CD14-positive monocyte (primary cell): ENCODE measurements around the gene GGTA1. TPM values are rescaled to one million over a fixed set of nuclear protein-coding genes. Genes with fewer than 3 reads are reported as not detected.
A peak's percentile ranks its signal among the peaks of the same experiment; 100 is the strongest.

Experiments used
- DNase-seq, 3 donors: peaks; one replicate each; pipeline ENCODE4 v3.0.0-alpha.2; 2011 to 2022
- H2AFZ ChIP-seq: 2 replicates; pipeline ENCODE4 v1.6.0; 2012; ENCODE audit warnings: mild to moderate bottlenecking, low read depth, low read length, inconsistent platforms; ENCODE audit not compliant: insufficient read depth, poor library complexity, severe bottlenecking
- H3K27ac ChIP-seq, 2 donors: 1 replicate in 1 of 2; 2 replicates in 1 of 2; pipeline ENCODE4 v1.5.1; 2012 to 2013; ENCODE audit warnings: low read length in 2 of 2, control low read depth in 1 of 2, inconsistent platforms in 1 of 2, low read depth in 1 of 2, mild to moderate bottlenecking in 1 of 2
- H3K27me3 ChIP-seq, 2 donors: one replicate each; pipeline versions ENCODE4 v1.6.0 to v1.6.1; 2011 to 2013; ENCODE audit warnings: low read length in 2 of 2; ENCODE audit not compliant: control insufficient read depth in 2 of 2, insufficient read depth in 2 of 2
- H3K36me3 ChIP-seq, 2 donors: replicated peaks in 1 of 2; 1 replicate in 1 of 2; 2 replicates in 1 of 2; pipeline versions ENCODE4 v1.5.1 to v1.6.1; 2012 to 2013; ENCODE audit warnings: low read length in 2 of 2, control low read depth in 1 of 2, inconsistent platforms in 1 of 2, mild to moderate bottlenecking in 1 of 2; ENCODE audit not compliant: insufficient read depth in 2 of 2, control insufficient read depth in 1 of 2
- H3K4me1 ChIP-seq, 2 donors: 1 replicate in 1 of 2; 2 replicates in 1 of 2; pipeline versions ENCODE4 v1.5.1 to v1.6.1; 2012 to 2013; ENCODE audit warnings: low read length in 2 of 2, control low read depth in 1 of 2, inconsistent platforms in 1 of 2, mild to moderate bottlenecking in 1 of 2, moderate library complexity in 1 of 2; ENCODE audit not compliant: insufficient read depth in 2 of 2, control insufficient read depth in 1 of 2
- H3K4me2 ChIP-seq: replicated peaks from 2 replicates; pipeline ENCODE3; 2012; ENCODE audit warnings: low read length, moderate library complexity, mild to moderate bottlenecking; ENCODE audit not compliant: poor library complexity, severe bottlenecking; ENCODE audit errors: extremely low read depth
- H3K4me3 ChIP-seq, 3 experiments: fragments of 200-600 bp in 1 of 3; sonication (generic) in 1 of 3; replicated peaks in 1 of 3; 1 replicate in 2 of 3; 2 replicates in 1 of 3; pipeline ENCODE4 v1.5.1; 2011 to 2013; ENCODE audit warnings: low read length in 3 of 3, mild to moderate bottlenecking in 3 of 3, control low read depth in 2 of 3, low read depth in 2 of 3, inconsistent platforms in 1 of 3, moderate library complexity in 1 of 3
- H3K79me2 ChIP-seq: 2 replicates; pipeline ENCODE4 v1.6.0; 2012; ENCODE audit warnings: mild to moderate bottlenecking, control low read depth, inconsistent platforms, low read length, moderate library complexity; ENCODE audit not compliant: insufficient read depth
- H3K9ac ChIP-seq: 2 replicates; pipeline ENCODE4 v1.6.0; 2017; ENCODE audit warnings: low read length, mild to moderate bottlenecking; ENCODE audit not compliant: insufficient read depth, poor library complexity, severe bottlenecking
- H3K9me3 ChIP-seq, 2 donors: replicated peaks in 1 of 2; 1 replicate in 1 of 2; 2 replicates in 1 of 2; pipeline versions ENCODE4 v1.5.1 to v1.6.1; 2012 to 2013; ENCODE audit warnings: low read length in 2 of 2, control low read depth in 1 of 2; ENCODE audit not compliant: control insufficient read depth in 1 of 2, insufficient read depth in 1 of 2
- H4K20me1 ChIP-seq: 2 replicates; pipeline ENCODE4 v1.6.0; 2012; ENCODE audit warnings: mild to moderate bottlenecking, low read length, control low read depth, moderate library complexity; ENCODE audit not compliant: insufficient read depth
- H3K27ac Mint-ChIP-seq, 7 donors: one replicate each; pipeline ENCODE4 v1.8.0; 2020; ENCODE audit warnings: mild to moderate bottlenecking in 7 of 7, mixed read lengths in 7 of 7, moderate library complexity in 6 of 7, inconsistent platforms in 2 of 7
- H3K27me3 Mint-ChIP-seq, 3 donors: one replicate each; pipeline ENCODE4 v1.8.0; 2021 to 2022; ENCODE audit warnings: low read depth in 3 of 3, mild to moderate bottlenecking in 3 of 3, mixed read lengths in 3 of 3, moderate library complexity in 3 of 3, inconsistent platforms in 1 of 3
- H3K36me3 Mint-ChIP-seq, 2 donors: one replicate each; pipeline ENCODE4 v1.8.0; 2020; ENCODE audit warnings: mixed read lengths in 2 of 2, inconsistent platforms in 1 of 2, mild to moderate bottlenecking in 1 of 2
- H3K4me1 Mint-ChIP-seq: one replicate; pipeline ENCODE4 v1.8.0; 2020; ENCODE audit warnings: mild to moderate bottlenecking, mixed read lengths
- H3K4me3 Mint-ChIP-seq, 2 donors: one replicate each; pipeline ENCODE4 v1.8.0; 2020; ENCODE audit warnings: mild to moderate bottlenecking in 2 of 2, mixed read lengths in 2 of 2, moderate library complexity in 1 of 2
- H3K9me3 Mint-ChIP-seq, 7 donors: one replicate each; pipeline ENCODE4 v1.8.0; 2020 to 2022; ENCODE audit warnings: mixed read lengths in 7 of 7, mild to moderate bottlenecking in 6 of 7, moderate library complexity in 6 of 7, inconsistent platforms in 2 of 7
- CTCF ChIP-seq: fragments of 200-600 bp; IDR thresholded peaks from one replicate; pipeline ENCODE4 v1.8.0; 2022; ENCODE audit warnings: antibody characterized with exemption, mild to moderate bottlenecking
- WGBS: methylation state at CpG from one replicate; pipeline ENCODE4 v1.1.5; 2013; ENCODE audit warnings: missing lambda C conversion rate; ENCODE audit not compliant: insufficient coverage; 5-methylcytosine and 5-hydroxymethylcytosine counted together
- intact Hi-C, 2 donors: fragments of 100-400 bp; cut with micrococcal nuclease; formaldehyde crosslinking; loops; one replicate each; pipeline versions ENCODE4 v1.15.0 to v1.15.1; 2023
- polyA plus RNA-seq, 3 donors: library from polyadenylated mRNA; depleted of rRNA in 1 of 3; unstranded in 2 of 3; stranded (reverse) in 1 of 3; fragments of 300-500 nt in 2 of 3; fragments of >200 nt in 1 of 3; fragmentation: Illumina TruSeq in 2 of 3; gene quantifications; 1 replicate in 2 of 3; 2 replicates in 1 of 3; pipeline ENCODE4 v1.2.3, GENCODE V29; 2012 to 2021

The GGTA1 gene
- polyA plus RNA-seq, 3 donors: 10.9 to 35.6 (median 15.4) TPM

GRCh38 chr9:121478816-121479676 is 20.6 kb downstream of the GGTA1 start:
- H3K4me3 Mint-ChIP-seq: no peak overlapping the region
- H2AFZ ChIP-seq: no peak overlapping the region
- no peaks in the 10 kb centered on the region for H3K9me3 Mint-ChIP-seq
- no peak overlapping the region for H3K4me3 ChIP-seq
- intact Hi-C loops: no loop called here
- no peaks in the 10 kb centered on the region for H3K9me3 ChIP-seq
- no peak overlapping the region for H3K27ac ChIP-seq
- no peaks in the 10 kb centered on the region for H3K27me3 ChIP-seq
- peaks cover 15% of the 10 kb centered on the region for H3K4me1 Mint-ChIP-seq
- H3K4me2 ChIP-seq: no peak overlapping the region
- no peaks in the 10 kb centered on the region for H3K79me2 ChIP-seq
- no peaks in the 10 kb centered on the region for H4K20me1 ChIP-seq
- peaks cover 0 to 3% (median 0%) of the 10 kb centered on the region in 3 donors for H3K27me3 Mint-ChIP-seq
- H3K36me3 ChIP-seq: no peaks in the 10 kb centered on the region
- H3K36me3 Mint-ChIP-seq: no peaks in the 10 kb centered on the region
- TF ChIP-seq CTCF: no peak
- no peak overlapping the region for H3K9ac ChIP-seq
- peak overlapping the region in 2 of 7 donors; percentile 35 to 53 for H3K27ac Mint-ChIP-seq
- no peak for DNase-seq
- no peaks in the 10 kb centered on the region for H3K4me1 ChIP-seq
- 73% methylated on average over 4 of the region's 8 CpGs for WGBS

- H3K9me3 ChIP-seq: no peaks in the 10 kb centered on the region
- H3K79me2 ChIP-seq: no peaks in the 10 kb centered on the region
- TF ChIP-seq CTCF: no peak
- H3K4me3 ChIP-seq: no peak overlapping the region
- Mint-ChIP-seq H3K27ac (peak overlapping the region in 1 of 7 donors; percentile 52), H3K4me1 (peaks cover 5% of the 10 kb centered on the region), H3K9me3 (no peaks in the 10 kb centered on the region), H3K27me3 (peaks cover 0 to 5% (median 0%) of the 10 kb centered on the region in 3 donors), H3K36me3 (no peaks in the 10 kb centered on the region), H3K4me3 (no peak overlapping the region)
- intact Hi-C loops: no loop called here
- H3K4me1 ChIP-seq: no peaks in the 10 kb centered on the region
- H3K27ac ChIP-seq: no peak overlapping the region
- no peaks in the 10 kb centered on the region for H3K36me3 ChIP-seq
- WGBS: 90% methylated on average over 4 of the region's 5 CpGs
- H4K20me1 ChIP-seq: no peaks in the 10 kb centered on the region
- DNase-seq: no peak
- H2AFZ ChIP-seq: no peak overlapping the region
- no peaks in the 10 kb centered on the region for H3K27me3 ChIP-seq
- H3K9ac ChIP-seq: no peak overlapping the region
- H3K4me2 ChIP-seq: no peak overlapping the region
These were observed 23.5 kb downstream of the GGTA1 start for GRCh38 chr9:121476156-121476555.
